AG04449 (cell line): ENCODE results near the gene MCRIP2.

Experiments used
- CTCF ChIA-PET: fragments of 350-600 bp; formaldehyde crosslinking; extraction: SDS; loops from one replicate; lab custom pipeline; 2021; ENCODE audit warnings: antibody characterized with exemption; lab: Yijun Ruan, JAX
- POLR2A ChIA-PET: fragments of 400-600, 350-600 bp; formaldehyde crosslinking; extraction: SDS; loops from one replicate; lab custom pipeline; 2020; ENCODE audit warnings: antibody characterized with exemption, inconsistent platforms; lab: Yijun Ruan, JAX
- DNase-seq: peaks from one replicate; pipeline ENCODE4 v3.0.0-alpha.2; 2010; ENCODE audit warnings: low read depth, low spot score
- H3K4me3 ChIP-seq: 2 replicates; pipeline ENCODE4 v1.5.1; 2011; ENCODE audit warnings: low read depth, mild to moderate bottlenecking, control low read depth, low read length
- TF ChIP-seq, protein P1 (sequence below): IDR thresholded peaks from one replicate; pipeline ENCODE4 v1.5.1; 2011; ENCODE audit warnings: mild to moderate bottlenecking, moderate library complexity, low read length, control low read depth, inconsistent platforms; ENCODE audit not compliant: insufficient read depth; ENCODE audit errors: missing control alignments

MCRIP2 gene

DNA sequence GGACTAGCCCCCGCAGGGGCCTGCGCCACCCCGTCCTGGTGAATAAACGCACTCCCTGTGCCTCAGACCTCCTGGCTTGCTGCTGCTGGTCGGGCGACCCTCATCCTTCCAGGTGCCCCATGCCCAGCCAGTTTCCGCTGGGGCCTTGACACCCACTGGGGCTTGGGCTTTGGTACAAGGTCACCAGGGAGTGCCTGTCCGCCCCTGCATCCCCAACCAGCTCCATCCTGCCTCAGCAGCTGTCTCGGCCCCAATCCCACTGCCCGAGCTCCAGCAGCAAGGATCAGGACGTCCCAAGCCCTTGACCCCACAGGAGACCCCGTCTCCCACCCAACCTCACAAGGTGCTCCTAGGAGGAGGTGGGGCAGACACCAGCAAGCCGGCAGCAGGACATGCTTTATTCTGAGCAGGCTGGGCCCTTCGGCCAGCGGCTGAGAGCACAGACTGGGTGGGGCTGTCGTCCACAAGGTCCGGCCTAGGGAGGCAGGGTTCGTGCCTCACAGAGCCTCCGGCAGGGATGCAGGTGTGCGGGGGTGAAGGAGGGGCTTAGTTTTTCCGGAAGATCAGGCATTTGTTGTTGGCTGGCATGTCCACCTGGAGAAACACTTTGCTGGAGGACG, 7.5 kb upstream of the MCRIP2 start:
- H3K4me3 ChIP-seq: no peak overlapping the region
- ChIA-PET POLR2A (interaction anchor here (0.6 kb wide), 1 partner anchor 399 kb away, joined by 3 read pairs; no protein-coding TSS in a partner anchor), CTCF (no interaction called here)
- TF ChIP-seq, protein P1, sequence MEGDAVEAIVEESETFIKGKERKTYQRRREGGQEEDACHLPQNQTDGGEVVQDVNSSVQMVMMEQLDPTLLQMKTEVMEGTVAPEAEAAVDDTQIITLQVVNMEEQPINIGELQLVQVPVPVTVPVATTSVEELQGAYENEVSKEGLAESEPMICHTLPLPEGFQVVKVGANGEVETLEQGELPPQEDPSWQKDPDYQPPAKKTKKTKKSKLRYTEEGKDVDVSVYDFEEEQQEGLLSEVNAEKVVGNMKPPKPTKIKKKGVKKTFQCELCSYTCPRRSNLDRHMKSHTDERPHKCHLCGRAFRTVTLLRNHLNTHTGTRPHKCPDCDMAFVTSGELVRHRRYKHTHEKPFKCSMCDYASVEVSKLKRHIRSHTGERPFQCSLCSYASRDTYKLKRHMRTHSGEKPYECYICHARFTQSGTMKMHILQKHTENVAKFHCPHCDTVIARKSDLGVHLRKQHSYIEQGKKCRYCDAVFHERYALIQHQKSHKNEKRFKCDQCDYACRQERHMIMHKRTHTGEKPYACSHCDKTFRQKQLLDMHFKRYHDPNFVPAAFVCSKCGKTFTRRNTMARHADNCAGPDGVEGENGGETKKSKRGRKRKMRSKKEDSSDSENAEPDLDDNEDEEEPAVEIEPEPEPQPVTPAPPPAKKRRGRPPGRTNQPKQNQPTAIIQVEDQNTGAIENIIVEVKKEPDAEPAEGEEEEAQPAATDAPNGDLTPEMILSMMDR: no peak
- DNase-seq: no peak

DNA sequence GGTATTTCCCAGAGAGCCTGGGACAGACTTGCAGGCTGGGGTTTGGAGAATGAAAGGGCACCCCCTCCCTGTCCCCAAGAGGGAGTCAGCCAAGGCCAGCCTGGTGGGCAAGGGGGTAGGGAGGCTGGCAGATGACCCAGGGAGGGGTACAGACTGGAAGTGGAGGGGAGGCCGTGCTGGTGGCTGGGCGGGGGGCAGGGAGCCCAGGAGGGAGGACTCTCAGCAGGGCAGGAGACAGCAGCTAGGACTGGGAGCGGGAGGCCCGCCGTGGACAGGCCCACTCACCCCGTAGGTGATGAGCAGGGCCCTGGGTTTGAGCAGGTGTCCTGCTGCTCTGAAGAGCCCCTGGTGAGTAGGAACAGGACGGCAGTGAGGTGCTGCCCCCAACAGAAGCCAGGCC, 6.6 kb upstream of the MCRIP2 start:
- POLR2A ChIA-PET: no interaction called here
- H3K4me3 ChIP-seq: peak overlapping the region; percentile 92

DNA sequence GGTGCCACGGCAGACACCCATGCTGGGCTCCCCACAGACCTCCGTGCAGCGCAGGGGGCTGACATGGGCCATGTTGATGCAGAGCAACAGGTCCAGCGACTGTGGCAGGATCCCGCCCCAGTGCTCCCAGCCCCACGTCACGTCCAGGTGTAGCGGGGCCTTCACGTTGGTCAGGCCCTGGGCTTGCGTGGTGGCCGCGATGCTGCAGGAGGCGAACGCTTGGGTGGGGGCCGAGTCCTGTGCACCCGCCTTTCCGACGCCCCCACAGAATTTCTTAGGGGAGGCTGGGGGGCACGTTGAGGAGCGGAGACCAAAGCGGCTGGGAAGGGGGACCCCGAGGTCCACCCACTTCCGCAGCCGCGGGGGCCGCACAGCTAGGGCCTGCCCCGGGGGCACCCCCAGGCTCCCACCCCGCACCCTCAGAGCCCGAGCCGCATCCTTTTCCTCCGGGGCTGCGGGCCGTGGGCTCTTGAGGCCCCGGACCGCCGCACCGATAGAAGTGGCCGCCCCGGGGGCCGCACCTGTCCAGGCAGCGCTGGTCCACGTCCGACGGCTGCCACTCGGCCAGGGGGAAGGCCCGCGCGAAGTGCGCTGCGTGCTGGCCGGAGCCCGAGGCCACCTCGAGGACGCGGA, 5.9 kb upstream of the MCRIP2 start:
- POLR2A ChIA-PET: interaction anchor here (0.7 to 1.5 kb wide), 3 partner anchors 12 to 108 kb away, joined by 3 to 5 read pairs (median 3); partner anchors contain the start of gene CAPN15
- TF ChIP-seq, protein P1: no peak
- CTCF ChIA-PET: no interaction called here
- DNase-seq: no peak
- peak overlapping the region; percentile 92 for H3K4me3 ChIP-seq

More for the DNA sequence above, 6.6 kb upstream of the MCRIP2 start:
- TF ChIP-seq, protein P1: no peak
- CTCF ChIA-PET: no interaction called here
- DNase-seq: no peak

DNA sequence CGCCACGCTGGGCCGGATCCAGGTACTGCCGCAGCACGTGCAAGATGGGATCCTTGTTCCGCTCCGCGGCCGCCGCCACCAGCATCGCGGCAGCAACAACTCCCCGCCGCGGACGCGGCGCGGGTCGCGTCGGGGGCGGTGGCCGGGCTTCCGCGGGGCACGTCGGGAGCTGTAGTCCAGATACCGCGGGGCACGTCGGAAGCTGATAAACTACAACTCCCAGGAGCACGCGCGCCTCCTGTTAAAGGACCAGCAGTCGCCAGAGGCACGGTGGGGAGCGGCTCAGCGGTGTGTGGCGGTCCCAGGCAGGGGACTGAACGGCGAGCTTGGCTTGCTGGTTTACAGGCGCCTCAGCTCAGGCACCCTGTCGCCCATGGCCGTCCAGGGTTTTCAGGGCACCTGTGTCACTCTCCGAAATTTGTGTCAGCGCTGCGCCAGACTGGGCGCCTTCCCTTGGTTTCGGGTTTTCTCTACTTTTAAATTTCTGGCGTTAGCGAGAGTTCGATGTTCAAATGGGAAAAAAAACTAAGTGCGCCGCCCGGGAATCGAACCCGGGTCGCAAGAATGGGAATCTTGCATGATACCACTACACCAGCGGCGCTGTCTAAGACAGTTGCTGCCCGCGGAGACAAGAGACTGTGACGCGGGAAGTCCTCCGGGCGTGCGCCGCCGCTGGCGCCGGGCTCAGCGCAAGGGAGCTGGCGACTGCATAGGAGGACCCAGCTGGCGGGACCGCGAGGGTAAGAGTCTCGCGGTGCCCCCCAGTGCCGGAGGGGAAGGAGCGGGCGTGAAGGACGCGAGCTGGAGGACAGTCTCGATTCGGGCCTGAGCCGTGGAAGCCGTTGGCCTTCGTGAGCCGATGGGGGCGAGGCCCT, 5.2 kb upstream of the MCRIP2 start, which contains the start of gene METTL26:
Gene METTL26, minus strand, starts transcription at position 100 of the 875 bp plus-strand sequence. Its CDS starts 15 bp downstream, at position 85.
- H3K4me3 ChIP-seq: peak within 1 kb of the TSS; percentile 92
- DNase-seq: peak; percentile 52
- TF ChIP-seq, protein P1: no peak
- POLR2A ChIA-PET: interaction anchor here (0.6 to 1.5 kb wide), 7 partner anchors 9 to 109 kb away, joined by 3 to 5 read pairs (median 3); partner anchors contain the start of genes CAPN15 and WDR90
- CTCF ChIA-PET: interaction anchor here (0.9 to 1.6 kb wide), 3 partner anchors 12 to 31 kb away, joined by 3 to 5 read pairs (median 3); no protein-coding TSS in a partner anchor

DNA sequence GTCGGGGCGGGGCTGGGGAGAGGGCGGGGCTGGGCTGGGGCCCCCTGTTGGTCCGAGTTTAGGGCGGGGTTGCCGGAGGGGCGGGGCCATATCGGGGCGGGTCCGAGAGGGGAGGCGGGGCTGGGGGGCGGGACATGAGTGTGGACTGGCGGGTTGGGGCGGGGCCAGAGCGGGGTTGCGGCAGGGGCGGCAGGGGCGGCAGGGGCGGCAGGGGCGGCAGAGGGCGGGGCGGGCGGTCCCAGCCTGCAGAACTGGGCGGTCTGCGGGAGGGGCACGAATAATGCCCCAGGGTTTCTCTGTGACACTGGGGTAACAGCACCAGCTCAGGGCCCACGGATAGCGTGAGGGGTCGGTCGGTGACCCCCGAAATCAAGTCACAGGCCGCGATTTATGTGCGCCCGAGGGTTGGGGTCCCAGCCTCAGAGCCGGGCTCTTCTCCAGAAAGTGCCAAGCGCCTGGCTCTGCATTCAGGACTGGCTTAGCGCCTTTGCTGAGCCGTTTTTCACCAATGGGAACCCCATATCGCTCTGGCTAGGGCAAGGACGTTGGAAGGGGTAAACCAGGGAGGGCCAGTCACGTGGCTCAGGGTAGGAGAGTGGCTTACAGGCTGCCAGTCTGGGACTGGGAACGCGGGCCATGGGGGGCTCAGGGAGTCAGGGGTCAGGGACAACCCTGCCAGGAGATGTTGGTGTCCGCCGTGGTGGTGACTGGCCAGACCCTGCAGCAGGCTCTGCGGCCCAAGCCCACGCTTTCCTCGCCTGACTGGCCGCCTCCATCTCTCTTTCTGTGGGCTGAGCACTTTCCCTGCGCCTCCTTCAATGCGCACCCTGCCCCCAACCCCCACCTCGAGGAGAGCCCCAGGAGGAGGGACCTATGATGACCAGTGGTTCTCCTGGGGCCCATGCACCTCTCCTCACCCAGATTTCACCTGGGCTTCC, 4.3 kb upstream of the MCRIP2 start:
- no peak for DNase-seq
- POLR2A ChIA-PET: interaction anchor here (0.6 to 1.5 kb wide), 5 partner anchors 10 to 110 kb away, joined by 3 to 5 read pairs (median 4); partner anchors contain the start of genes CAPN15 and WDR90
- H3K4me3 ChIP-seq: peak overlapping the region; percentile 92
- TF ChIP-seq, protein P1: no peak
- CTCF ChIA-PET: interaction anchor here (0.9 to 1.6 kb wide), 3 partner anchors 11 to 30 kb away, joined by 3 to 5 read pairs (median 3); no protein-coding TSS in a partner anchor
